Measurements from ENCODE around the gene EMC1. TPM values are rescaled to one million over a fixed set of nuclear protein-coding genes. Genes with fewer than 3 reads are reported as not detected.

The EMC1 gene
- total RNA-seq, 4 donors from 2014 or later, result 16.0 to 35.2 (median 31.5) TPM

DNA sequence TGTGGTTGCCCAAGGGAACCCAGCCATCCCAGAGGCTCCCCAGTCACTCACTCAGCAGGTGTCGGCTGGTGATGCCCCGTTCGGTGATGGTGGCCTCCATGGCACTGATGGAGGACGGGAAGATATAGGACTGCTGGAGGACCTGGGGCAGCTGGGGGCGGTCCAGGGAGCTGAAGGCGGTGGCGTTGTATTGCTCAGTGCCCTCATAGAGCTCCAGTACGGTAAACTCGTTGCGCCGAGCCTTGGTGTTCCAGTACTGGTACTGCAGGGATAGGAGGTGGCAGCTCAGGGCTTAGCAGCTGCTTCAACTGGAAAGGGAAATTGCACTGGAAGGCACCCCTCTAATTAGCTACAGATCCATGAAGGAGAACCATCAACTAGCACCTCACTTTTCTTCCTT lies 28.8 kb downstream of the EMC1 start:
- TF ChIP-seq, protein P1, sequence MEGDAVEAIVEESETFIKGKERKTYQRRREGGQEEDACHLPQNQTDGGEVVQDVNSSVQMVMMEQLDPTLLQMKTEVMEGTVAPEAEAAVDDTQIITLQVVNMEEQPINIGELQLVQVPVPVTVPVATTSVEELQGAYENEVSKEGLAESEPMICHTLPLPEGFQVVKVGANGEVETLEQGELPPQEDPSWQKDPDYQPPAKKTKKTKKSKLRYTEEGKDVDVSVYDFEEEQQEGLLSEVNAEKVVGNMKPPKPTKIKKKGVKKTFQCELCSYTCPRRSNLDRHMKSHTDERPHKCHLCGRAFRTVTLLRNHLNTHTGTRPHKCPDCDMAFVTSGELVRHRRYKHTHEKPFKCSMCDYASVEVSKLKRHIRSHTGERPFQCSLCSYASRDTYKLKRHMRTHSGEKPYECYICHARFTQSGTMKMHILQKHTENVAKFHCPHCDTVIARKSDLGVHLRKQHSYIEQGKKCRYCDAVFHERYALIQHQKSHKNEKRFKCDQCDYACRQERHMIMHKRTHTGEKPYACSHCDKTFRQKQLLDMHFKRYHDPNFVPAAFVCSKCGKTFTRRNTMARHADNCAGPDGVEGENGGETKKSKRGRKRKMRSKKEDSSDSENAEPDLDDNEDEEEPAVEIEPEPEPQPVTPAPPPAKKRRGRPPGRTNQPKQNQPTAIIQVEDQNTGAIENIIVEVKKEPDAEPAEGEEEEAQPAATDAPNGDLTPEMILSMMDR (IDR thresholded peaks at IDR 0.05; ENCODE audit: low read depth), result no peak

- TF ChIP-seq, protein P1 (IDR thresholded peaks at IDR 0.05; ENCODE audit: low read depth), result no peak
Observed at GRCh38 chr1:19220991-19221390, 30.3 kb downstream of the EMC1 start.

- TF ChIP-seq, protein P1 (IDR thresholded peaks at IDR 0.05; ENCODE audit: low read depth), result no peak
Observed at GRCh38 chr1:19220080-19220846, 31.1 kb downstream of the EMC1 start.

- TF ChIP-seq, protein P1 (IDR thresholded peaks at IDR 0.05; ENCODE audit: low read depth), result no peak
Observed at GRCh38 chr1:19219451-19219850, 31.9 kb downstream of the EMC1 start.

DNA sequence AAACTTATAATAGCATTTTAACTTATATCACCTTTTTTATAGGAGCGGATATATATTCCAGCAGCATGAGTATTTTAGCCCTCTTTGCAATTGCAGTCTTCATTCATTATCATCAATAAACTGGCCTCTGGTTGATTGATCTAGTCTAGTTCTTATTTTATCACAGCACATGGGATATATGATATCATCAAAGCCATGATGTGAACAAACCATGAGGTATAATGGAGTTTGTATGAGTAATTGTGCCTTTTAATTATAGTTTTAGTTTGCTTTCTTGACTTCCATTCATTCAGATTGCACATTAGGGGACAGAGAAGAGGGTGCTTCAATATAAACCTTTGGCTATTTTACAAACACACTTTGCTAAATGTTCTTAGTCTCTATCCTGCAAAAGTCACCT lies 37.7 kb downstream of the EMC1 start:
- TF ChIP-seq, protein P1 (IDR thresholded peaks at IDR 0.05; ENCODE audit: low read depth), result no peak

DNA sequence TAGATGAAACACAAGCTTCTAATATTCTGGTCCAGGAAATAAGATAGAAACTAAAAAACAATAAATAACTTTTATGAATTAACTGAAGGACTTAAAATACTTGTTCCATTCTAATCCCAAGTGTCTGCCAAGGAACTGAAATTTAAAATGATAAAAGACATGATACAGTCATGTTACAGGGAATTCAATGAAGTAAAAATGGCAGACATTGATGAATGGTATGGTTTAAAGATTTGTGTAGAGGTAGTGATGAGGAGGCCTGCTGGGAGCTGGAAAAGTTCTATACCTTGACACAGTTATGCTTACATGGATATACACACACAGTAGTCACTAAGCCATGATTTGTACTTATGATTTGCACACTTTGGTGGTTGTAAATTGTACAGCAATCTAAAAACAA lies 39.2 kb downstream of the EMC1 start:
- TF ChIP-seq, protein P1 (IDR thresholded peaks at IDR 0.05; ENCODE audit: low read depth), result no peak

DNA sequence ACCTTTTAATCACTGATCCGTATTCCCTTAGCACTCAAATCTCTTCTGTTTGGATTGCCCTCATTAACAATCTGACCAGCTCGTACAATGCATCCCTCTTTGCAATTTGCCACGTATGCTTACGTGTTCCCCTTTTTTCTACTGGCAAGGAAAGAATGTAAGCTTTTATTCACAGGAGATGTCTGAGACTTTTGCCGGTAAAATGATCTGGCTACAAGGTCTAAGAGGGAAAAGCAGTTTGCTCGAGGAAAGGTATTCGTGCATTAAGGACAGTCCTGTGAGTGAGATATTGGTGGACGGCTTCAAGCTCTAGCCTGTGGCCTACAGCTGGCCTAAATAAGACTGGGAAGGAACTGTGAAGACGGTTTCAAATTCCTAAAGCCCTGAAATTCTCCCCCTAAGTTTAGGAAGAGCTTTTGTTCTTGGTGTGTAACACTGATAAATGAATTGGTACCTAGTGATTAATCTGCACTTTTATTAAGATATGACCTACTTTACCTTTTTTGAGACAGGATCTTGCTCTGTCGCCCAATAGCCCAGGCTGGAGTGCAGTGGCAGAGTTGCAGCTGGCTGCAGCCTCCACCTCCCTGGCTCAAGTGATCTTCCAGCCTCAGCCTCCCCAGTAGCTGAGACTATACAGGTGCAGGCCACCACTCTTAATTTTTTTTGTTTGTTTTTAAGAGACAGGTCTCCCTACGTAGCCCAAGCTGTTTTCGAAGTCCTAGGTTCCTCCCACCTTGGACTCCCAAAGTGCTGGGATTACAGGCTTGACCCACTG lies 40.4 kb downstream of the EMC1 start:
- TF ChIP-seq, protein P1 (IDR thresholded peaks at IDR 0.05; ENCODE audit: low read depth), result no peak

Measured in subcutaneous adipose tissue (tissue), 4 donors.